MCF 10A (cell line): Measurements from ENCODE around the gene DCAF7. TPM values are rescaled to one million over a fixed set of nuclear protein-coding genes. Genes with fewer than 3 reads are reported as not detected.

ENCODE experiments used
- BruUV-seq: library from RNA; stranded (reverse); fragments of 400-500 nt; replicated peaks from 2 replicates; lab custom pipeline; 2021; lab: Mats Ljungman, UMichigan
- CTCF ChIA-PET: fragments of 300-600 bp; sonication (Branson Sonifier 250); formaldehyde crosslinking; extraction: SDS; loops from one replicate; lab custom pipeline; 2021; ENCODE audit warnings: antibody characterized with exemption, inconsistent platforms; lab: Yijun Ruan, JAX
- POLR2A ChIA-PET: fragments of 300-600, 350-650 bp; sonication (Branson Sonifier 250); formaldehyde crosslinking; extraction: SDS; loops from one replicate; lab custom pipeline; 2020; ENCODE audit warnings: antibody characterized with exemption, inconsistent platforms; lab: Yijun Ruan, JAX
- DNase-seq: peaks from one replicate; pipeline ENCODE4 v3.0.0-alpha.2; 2018; ENCODE audit not compliant: unreplicated experiment
- H3K27ac Mint-ChIP-seq: one replicate; pipeline ENCODE4 v1.8.0; 2022; ENCODE audit warnings: mild to moderate bottlenecking, low read depth, mixed read lengths; ENCODE audit not compliant: unreplicated experiment
- H3K27me3 Mint-ChIP-seq: one replicate; pipeline ENCODE4 v1.8.0; 2022; ENCODE audit warnings: mixed read lengths; ENCODE audit not compliant: insufficient read depth, unreplicated experiment
- H3K36me3 Mint-ChIP-seq: one replicate; pipeline ENCODE4 v1.8.0; 2022; ENCODE audit warnings: mild to moderate bottlenecking, moderate library complexity, mixed read lengths; ENCODE audit not compliant: insufficient read depth, unreplicated experiment
- H3K4me1 Mint-ChIP-seq: one replicate; pipeline ENCODE4 v1.8.0; 2022; ENCODE audit warnings: mixed read lengths; ENCODE audit not compliant: insufficient read depth, unreplicated experiment
- H3K4me3 Mint-ChIP-seq: one replicate; pipeline ENCODE4 v1.8.0; 2022; ENCODE audit warnings: mild to moderate bottlenecking, moderate library complexity, mixed read lengths; ENCODE audit not compliant: unreplicated experiment
- H3K9me3 Mint-ChIP-seq: one replicate; pipeline ENCODE4 v1.8.0; 2022; ENCODE audit warnings: mixed read lengths; ENCODE audit not compliant: unreplicated experiment
- CTCF ChIP-seq: fragments of 200-600 bp; IDR thresholded peaks from one replicate; pipeline ENCODE4 v1.8.0; 2022; ENCODE audit warnings: antibody characterized with exemption, mild to moderate bottlenecking; ENCODE audit not compliant: unreplicated experiment
- intact Hi-C: fragments of 100-400 bp; cut with micrococcal nuclease; formaldehyde crosslinking; loops from 2 replicates; pipeline ENCODE4 v1.14.1; 2022
- total RNA-seq: library from RNA; stranded (reverse); gene quantifications from 2 replicates; pipeline ENCODE4 v1.2.3, GENCODE V29; 2022

DCAF7 gene
- total RNA-seq, 1 experiment from 2014 or later: 81.6 TPM

GRCh38 chr17:63519116-63519881, 31.0 kb upstream of the DCAF7 start:
- ChIA-PET POLR2A (no interaction called here), CTCF (no interaction called here)
- no peak overlapping the region for H3K27ac Mint-ChIP-seq
- DNase-seq: no peak
- TF ChIP-seq CTCF: no peak
- intact Hi-C loops: no loop called here
- no TSS peak for BruUV-seq
- no peaks in the 10 kb centered on the region for H3K9me3 Mint-ChIP-seq
- no peaks in the 10 kb centered on the region for H3K36me3 Mint-ChIP-seq
- H3K4me3 Mint-ChIP-seq: no peak overlapping the region
- H3K27me3 Mint-ChIP-seq: peaks cover 29% of the 10 kb centered on the region
- H3K4me1 Mint-ChIP-seq: no peaks in the 10 kb centered on the region

- Mint-ChIP-seq H3K9me3 (no peaks in the 10 kb centered on the region), H3K4me3 (no peak overlapping the region), H3K4me1 (no peaks in the 10 kb centered on the region), H3K36me3 (no peaks in the 10 kb centered on the region), H3K27me3 (peaks cover 29% of the 10 kb centered on the region), H3K27ac (no peak overlapping the region)
- no peak for DNase-seq
- CTCF ChIA-PET: no interaction called here
- intact Hi-C loops: no loop called here
- TF ChIP-seq CTCF: no peak
- POLR2A ChIA-PET: no interaction called here
- no TSS peak for BruUV-seq
Observed at GRCh38 chr17:63519972-63520882, 30.1 kb upstream of the DCAF7 start.

- Mint-ChIP-seq H3K4me3 (peak within 1 kb of the TSS; percentile 4), H3K9me3 (no peaks in the 10 kb centered on the region), H3K36me3 (no peaks in the 10 kb centered on the region), H3K27ac (no peak within 1 kb of the TSS), H3K4me1 (no peaks in the 10 kb centered on the region), H3K27me3 (peaks cover 37% of the 10 kb centered on the region)
- ChIA-PET CTCF (no interaction called here), POLR2A (interaction anchor here (1.1 to 1.9 kb wide), 2 partner anchors 15 to 27 kb away, joined by 4 to 8 read pairs; partner anchors contain the start of gene DCAF7)
- intact Hi-C loops: no loop called here
- DNase-seq: no peak
- no peak for TF ChIP-seq CTCF
- BruUV-seq: no TSS peak
Observed at GRCh38 chr17:63523253-63523855, 26.9 kb upstream of the DCAF7 start, which contains the start of gene KCNH6. Gene KCNH6, plus strand, starts transcription at chr17:63523358. Its CDS starts 56 bp downstream, at chr17:63523414.
